GM12801 (cell line): ENCODE results near the gene MGRN1.

Source experiments
- CTCF ChIP-seq: IDR thresholded peaks from one replicate; pipeline ENCODE4 v1.5.1; 2011; ENCODE audit warnings: control low read depth; ENCODE audit not compliant: insufficient read length; ENCODE audit errors: extremely low read depth

The MGRN1 gene

GRCh38 chr16:4704913-4705312 is 80.3 kb downstream of the MGRN1 start:
- TF ChIP-seq CTCF = no peak

- TF ChIP-seq CTCF = no peak
Observed at GRCh38 chr16:4706871-4707270, 82.2 kb downstream of the MGRN1 start.

- TF ChIP-seq CTCF = no peak
Observed at GRCh38 chr16:4709481-4709880, 84.9 kb downstream of the MGRN1 start.

GRCh38 chr16:4713663-4714501 is 89.3 kb downstream of the MGRN1 start:
- TF ChIP-seq CTCF = no peak

- TF ChIP-seq CTCF = no peak
Observed at GRCh38 chr16:4714996-4715395, 90.4 kb downstream of the MGRN1 start.

- no peak for TF ChIP-seq CTCF
Observed at GRCh38 chr16:4718466-4718865, 93.8 kb downstream of the MGRN1 start.

GRCh38 chr16:4723071-4723767 is 98.6 kb downstream of the MGRN1 start:
- no peak for TF ChIP-seq CTCF
